ENCODE measurements around the gene UBE2E1. TPM values are rescaled to one million over a fixed set of nuclear protein-coding genes. Genes with fewer than 3 reads are reported as not detected.

UBE2E1 gene
- total RNA-seq, 2 donors from 2014 or later: 61.4 to 86.9 TPM

GRCh38 chr3:23779841-23780240 lies 25.9 kb upstream of the UBE2E1 start:
- Mint-ChIP-seq H3K27me3 (peaks cover 19% of the 10 kb centered on the region), H3K4me1 (no peaks in the 10 kb centered on the region), H3K36me3 (ENCODE audit: low read depth) (no peaks in the 10 kb centered on the region), H3K4me3 (no peak overlapping the region), H3K9me3 (no peaks in the 10 kb centered on the region), H3K27ac (no peak overlapping the region)
- ATAC-seq (replicated peaks): no peak

- H3K4me3 Mint-ChIP-seq: no peak overlapping the region
- H3K27ac Mint-ChIP-seq: no peak overlapping the region
- no peaks in the 10 kb centered on the region for H3K36me3 Mint-ChIP-seq (ENCODE audit: low read depth)
- no peaks in the 10 kb centered on the region for H3K9me3 Mint-ChIP-seq
- ATAC-seq (replicated peaks): no peak
- no peaks in the 10 kb centered on the region for H3K4me1 Mint-ChIP-seq
- H3K27me3 Mint-ChIP-seq: peaks cover 22% of the 10 kb centered on the region
These were observed 24.7 kb upstream of the UBE2E1 start for GRCh38 chr3:23781051-23781450.

GRCh38 chr3:23781871-23782270 lies 23.9 kb upstream of the UBE2E1 start:
- Mint-ChIP-seq H3K9me3 (no peaks in the 10 kb centered on the region), H3K27me3 (peaks cover 22% of the 10 kb centered on the region), H3K4me3 (no peak overlapping the region), H3K27ac (no peak overlapping the region), H3K4me1 (no peaks in the 10 kb centered on the region), H3K36me3 (ENCODE audit: low read depth) (no peaks in the 10 kb centered on the region)
- ATAC-seq (replicated peaks): no peak

- Mint-ChIP-seq H3K27me3 (peaks cover 19% of the 10 kb centered on the region), H3K36me3 (ENCODE audit: low read depth) (no peaks in the 10 kb centered on the region), H3K9me3 (no peaks in the 10 kb centered on the region), H3K27ac (no peak overlapping the region), H3K4me1 (no peaks in the 10 kb centered on the region), H3K4me3 (no peak overlapping the region)
- ATAC-seq (replicated peaks): no peak
These were observed 20.6 kb upstream of the UBE2E1 start for GRCh38 chr3:23785097-23785645.

- H3K9me3 Mint-ChIP-seq: no peaks in the 10 kb centered on the region
- H3K27ac Mint-ChIP-seq: no peak overlapping the region
- H3K36me3 Mint-ChIP-seq (ENCODE audit: low read depth): no peaks in the 10 kb centered on the region
- no peaks in the 10 kb centered on the region for H3K4me1 Mint-ChIP-seq
- peaks cover 18% of the 10 kb centered on the region for H3K27me3 Mint-ChIP-seq
- no peak for ATAC-seq (replicated peaks)
- no peak overlapping the region for H3K4me3 Mint-ChIP-seq
These were observed 19.9 kb upstream of the UBE2E1 start for GRCh38 chr3:23785882-23786281.

GRCh38 chr3:23791678-23792077 lies 14.1 kb upstream of the UBE2E1 start:
- Mint-ChIP-seq H3K27me3 (peaks cover 10% of the 10 kb centered on the region), H3K4me1 (no peaks in the 10 kb centered on the region), H3K9me3 (no peaks in the 10 kb centered on the region), H3K36me3 (ENCODE audit: low read depth) (no peaks in the 10 kb centered on the region), H3K4me3 (no peak overlapping the region), H3K27ac (no peak overlapping the region)
- no peak for ATAC-seq (replicated peaks)

GRCh38 chr3:23793528-23794134 lies 12.1 kb upstream of the UBE2E1 start:
- Mint-ChIP-seq H3K27me3 (peaks cover 10% of the 10 kb centered on the region), H3K36me3 (ENCODE audit: low read depth) (no peaks in the 10 kb centered on the region), H3K4me1 (no peaks in the 10 kb centered on the region), H3K9me3 (no peaks in the 10 kb centered on the region), H3K27ac (no peak overlapping the region), H3K4me3 (no peak overlapping the region)
- ATAC-seq (replicated peaks): peak; percentile 48

- H3K27me3 Mint-ChIP-seq: peaks cover 10% of the 10 kb centered on the region
- no peak overlapping the region for H3K4me3 Mint-ChIP-seq
- no peaks in the 10 kb centered on the region for H3K9me3 Mint-ChIP-seq
- H3K4me1 Mint-ChIP-seq: no peaks in the 10 kb centered on the region
- no peak overlapping the region for H3K27ac Mint-ChIP-seq
- ATAC-seq (replicated peaks): no peak
- H3K36me3 Mint-ChIP-seq (ENCODE audit: low read depth): no peaks in the 10 kb centered on the region
These were observed 10.7 kb upstream of the UBE2E1 start for GRCh38 chr3:23795096-23795495.

- no peaks in the 10 kb centered on the region for H3K9me3 Mint-ChIP-seq
- peaks cover 3% of the 10 kb centered on the region for H3K27me3 Mint-ChIP-seq
- ATAC-seq (replicated peaks): no peak
- no peak overlapping the region for H3K27ac Mint-ChIP-seq
- H3K36me3 Mint-ChIP-seq (ENCODE audit: low read depth): no peaks in the 10 kb centered on the region
- no peak overlapping the region for H3K4me3 Mint-ChIP-seq
- no peaks in the 10 kb centered on the region for H3K4me1 Mint-ChIP-seq
These were observed 9.2 kb upstream of the UBE2E1 start for GRCh38 chr3:23796518-23796917.

- H3K36me3 Mint-ChIP-seq (ENCODE audit: low read depth): no peaks in the 10 kb centered on the region
- peak; percentile 87 for ATAC-seq (replicated peaks)
- no peaks in the 10 kb centered on the region for H3K9me3 Mint-ChIP-seq
- no peaks in the 10 kb centered on the region for H3K4me1 Mint-ChIP-seq
- peaks cover 3% of the 10 kb centered on the region for H3K27me3 Mint-ChIP-seq
- H3K4me3 Mint-ChIP-seq: no peak overlapping the region
- no peak overlapping the region for H3K27ac Mint-ChIP-seq
These were observed 8.3 kb upstream of the UBE2E1 start for GRCh38 chr3:23797491-23797890.

GRCh38 chr3:23798456-23798855 lies 7.3 kb upstream of the UBE2E1 start:
- Mint-ChIP-seq H3K27me3 (peaks cover 3% of the 10 kb centered on the region), H3K36me3 (ENCODE audit: low read depth) (no peaks in the 10 kb centered on the region), H3K4me3 (no peak overlapping the region), H3K27ac (no peak overlapping the region), H3K4me1 (no peaks in the 10 kb centered on the region), H3K9me3 (no peaks in the 10 kb centered on the region)
- ATAC-seq (replicated peaks): no peak

GRCh38 chr3:23798876-23799275 lies 6.9 kb upstream of the UBE2E1 start:
- no peak overlapping the region for H3K4me3 Mint-ChIP-seq
- no peaks in the 10 kb centered on the region for H3K4me1 Mint-ChIP-seq
- no peaks in the 10 kb centered on the region for H3K36me3 Mint-ChIP-seq (ENCODE audit: low read depth)
- H3K27me3 Mint-ChIP-seq: peaks cover under 1% of the 10 kb centered on the region
- ATAC-seq (replicated peaks): no peak
- no peak overlapping the region for H3K27ac Mint-ChIP-seq
- no peaks in the 10 kb centered on the region for H3K9me3 Mint-ChIP-seq

- Mint-ChIP-seq H3K36me3 (ENCODE audit: low read depth) (peaks cover 5% of the 10 kb centered on the region), H3K9me3 (no peaks in the 10 kb centered on the region), H3K4me1 (peaks cover 5% of the 10 kb centered on the region), H3K27ac (no peak overlapping the region), H3K27me3 (no peaks in the 10 kb centered on the region), H3K4me3 (no peak overlapping the region)
- ATAC-seq (replicated peaks): no peak
These were observed 5.0 kb upstream of the UBE2E1 start for GRCh38 chr3:23800731-23801130.

- H3K27me3 Mint-ChIP-seq: no peaks in the 10 kb centered on the region
- peaks cover 31% of the 10 kb centered on the region for H3K36me3 Mint-ChIP-seq (ENCODE audit: low read depth)
- ATAC-seq (replicated peaks): no peak
- peaks cover 20% of the 10 kb centered on the region for H3K4me1 Mint-ChIP-seq
- no peak overlapping the region for H3K27ac Mint-ChIP-seq
- peak overlapping the region; percentile 79 for H3K4me3 Mint-ChIP-seq
- H3K9me3 Mint-ChIP-seq: no peaks in the 10 kb centered on the region
These were observed 1.1 kb upstream of the UBE2E1 start for GRCh38 chr3:23804441-23805209.

- peak overlapping the region; percentile 79 for H3K4me3 Mint-ChIP-seq
- H3K27me3 Mint-ChIP-seq: no peaks in the 10 kb centered on the region
- H3K4me1 Mint-ChIP-seq: peaks cover 26% of the 10 kb centered on the region
- H3K36me3 Mint-ChIP-seq (ENCODE audit: low read depth): peaks cover 37% of the 10 kb centered on the region
- H3K27ac Mint-ChIP-seq: peak overlapping the region; percentile 84
- no peak for ATAC-seq (replicated peaks)
- H3K9me3 Mint-ChIP-seq: no peaks in the 10 kb centered on the region
These were observed 534 bp upstream of the UBE2E1 start for GRCh38 chr3:23805210-23805632.

All from activated T-helper 17 cell treated with anti-CD3 and anti-CD28 coated beads, Interleukin-2, amount 50 U/mL, for 72 hours (primary cell).